CD4-positive, CD25-positive, alpha-beta regulatory T cell (primary cell): ENCODE measurements around the gene GPN1. TPM values are rescaled to one million over a fixed set of nuclear protein-coding genes. Genes with fewer than 3 reads are reported as not detected.
"Not testable (repeated sequence)": the region's sequence is repeated elsewhere in the genome, so short reads cannot be mapped to it uniquely, and the experiment has no call there.

ENCODE experiments used
- ATAC-seq, 2 donors: fragments of 150-1000 bp; cut with Tn5 transposase; one replicate each; pipeline ENCODE4 v1.10.0; 2021; ENCODE audit warnings: low read depth in 2 of 2, moderate number of reproducible peaks in 2 of 2, moderate library complexity in 1 of 2
- DNase-seq, 3 donors: peaks; one replicate each; pipeline versions ENCODE4 v3.0.0 to v3.0.0-alpha.2; 2012 to 2022; ENCODE audit warnings: mixed read lengths in 1 of 3
- H3K27ac ChIP-seq: one replicate; pipeline ENCODE4 v1.7.0; 2013; ENCODE audit warnings: mild to moderate bottlenecking, low read length; ENCODE audit not compliant: insufficient read depth, poor library complexity, severe bottlenecking
- H3K27me3 ChIP-seq: one replicate; pipeline ENCODE4 v1.7.0; 2013; ENCODE audit warnings: low read length; ENCODE audit not compliant: control insufficient read depth, insufficient read depth
- H3K36me3 ChIP-seq: one replicate; pipeline ENCODE4 v1.7.0; 2013; ENCODE audit warnings: mild to moderate bottlenecking, low read length, moderate library complexity; ENCODE audit not compliant: control insufficient read depth, insufficient read depth
- H3K4me1 ChIP-seq: 2 replicates; pipeline ENCODE4 v1.7.0; 2013; ENCODE audit warnings: mild to moderate bottlenecking, low read length; ENCODE audit not compliant: insufficient read depth, control insufficient read depth, poor library complexity, severe bottlenecking
- H3K4me3 ChIP-seq: one replicate; pipeline ENCODE4 v1.7.0; 2013; ENCODE audit warnings: low read depth, mild to moderate bottlenecking, low read length, moderate library complexity
- H3K9me3 ChIP-seq, 2 experiments: 1 replicate in 1 of 2; 2 replicates in 1 of 2; pipeline ENCODE4 v1.7.0; 2013; ENCODE audit warnings: low read length in 2 of 2, mild to moderate bottlenecking in 1 of 2, moderate library complexity in 1 of 2; ENCODE audit not compliant: control insufficient read depth in 2 of 2
- H3K27ac Mint-ChIP-seq, 3 donors: one replicate each; pipeline ENCODE4 v1.8.0; 2020 to 2022; ENCODE audit warnings: mild to moderate bottlenecking in 3 of 3, mixed read lengths in 3 of 3, moderate library complexity in 2 of 3
- H3K27me3 Mint-ChIP-seq: one replicate; pipeline ENCODE4 v1.8.0; 2022; ENCODE audit warnings: mild to moderate bottlenecking, mixed read lengths
- H3K36me3 Mint-ChIP-seq: one replicate; pipeline ENCODE4 v1.8.0; 2020; ENCODE audit warnings: mixed read lengths
- H3K4me1 Mint-ChIP-seq, 4 donors: one replicate each; pipeline ENCODE4 v1.8.0; 2020 to 2022; ENCODE audit warnings: mixed read lengths in 4 of 4, mild to moderate bottlenecking in 1 of 4
- H3K4me3 Mint-ChIP-seq, 4 donors: one replicate each; pipeline ENCODE4 v1.8.0; 2020 to 2022; ENCODE audit warnings: mild to moderate bottlenecking in 4 of 4, mixed read lengths in 4 of 4, moderate library complexity in 3 of 4
- H3K9me3 Mint-ChIP-seq, 7 donors: one replicate each; pipeline ENCODE4 v1.8.0; 2020 to 2022; ENCODE audit warnings: mixed read lengths in 7 of 7, mild to moderate bottlenecking in 3 of 7, moderate library complexity in 2 of 7
- polyA plus RNA-seq, 4 donors: library from polyadenylated mRNA; unstranded; fragments of 300-500 nt; fragmentation: Illumina TruSeq; gene quantifications; one replicate each; pipeline ENCODE4 v1.2.3, GENCODE V29; 2021
- total RNA-seq: library from RNA; stranded (reverse); gene quantifications from one replicate; pipeline ENCODE4 v1.2.3, GENCODE V29; 2022

Gene GPN1
- total and polyA plus RNA-seq, 5 donors from 2014 or later = 27.8 to 85.0 (median 74.9) TPM

GRCh38 chr2:27587025-27587424 lies 41.8 kb upstream of the GPN1 start:
- H3K4me1 ChIP-seq = peaks cover 50% of the 10 kb centered on the region
- Mint-ChIP-seq H3K27ac (peak overlapping the region in 1 of 3 donors; percentile 34), H3K4me3 (peak overlapping the region; percentile 50 to 98 (median 54)), H3K36me3 (peaks cover 39% of the 10 kb centered on the region), H3K4me1 (peaks cover 46 to 73% (median 63%) of the 10 kb centered on the region in 4 donors), H3K9me3 (peaks cover 3 to 15% (median 10%) of the 10 kb centered on the region in 7 donors), H3K27me3 (no peaks in the 10 kb centered on the region)
- H3K36me3 ChIP-seq = peaks cover 3% of the 10 kb centered on the region
- H3K27ac ChIP-seq = no peak overlapping the region
- ATAC-seq = no peak
- H3K27me3 ChIP-seq = no peaks in the 10 kb centered on the region
- no peak for DNase-seq
- H3K9me3 ChIP-seq = peaks cover 12 to 14% of the 10 kb centered on the region in 2 experiments
- H3K4me3 ChIP-seq = no peak overlapping the region

- no peak for DNase-seq
- Mint-ChIP-seq H3K36me3 (peaks cover 39% of the 10 kb centered on the region), H3K4me3 (peak overlapping the region in 2 of 4 donors; percentile 22 to 24), H3K27ac (peak overlapping the region in 1 of 3 donors; percentile 24), H3K9me3 (peaks cover 3 to 16% (median 11%) of the 10 kb centered on the region in 7 donors), H3K4me1 (peaks cover 43 to 62% (median 55%) of the 10 kb centered on the region in 4 donors), H3K27me3 (no peaks in the 10 kb centered on the region)
- no peaks in the 10 kb centered on the region for H3K27me3 ChIP-seq
- peaks cover 12 to 14% of the 10 kb centered on the region in 2 experiments for H3K9me3 ChIP-seq
- H3K27ac ChIP-seq = no peak overlapping the region
- no peak overlapping the region for H3K4me3 ChIP-seq
- peaks cover 41% of the 10 kb centered on the region for H3K4me1 ChIP-seq
- H3K36me3 ChIP-seq = peaks cover 4% of the 10 kb centered on the region
- no peak for ATAC-seq
These were observed 40.5 kb upstream of the GPN1 start for GRCh38 chr2:27588308-27588707.

- H3K9me3 Mint-ChIP-seq = peaks cover 3 to 41% (median 17%) of the 10 kb centered on the region in 7 donors
- peaks cover 24% of the 10 kb centered on the region in 2 experiments for H3K9me3 ChIP-seq
- peaks cover 16% of the 10 kb centered on the region for H3K36me3 ChIP-seq
- no peaks in the 10 kb centered on the region for H3K27me3 Mint-ChIP-seq
- H3K4me1 ChIP-seq = peaks cover 7% of the 10 kb centered on the region
- H3K4me3 Mint-ChIP-seq = no peak overlapping the region
- H3K4me3 ChIP-seq = no peak overlapping the region
- ATAC-seq (no peak), DNase-seq (no peak)
- H3K27ac Mint-ChIP-seq = peak overlapping the region in 1 of 3 donors; percentile 56
- H3K36me3 Mint-ChIP-seq = peaks cover 42% of the 10 kb centered on the region
- no peak overlapping the region for H3K27ac ChIP-seq
- peaks cover 30 to 42% (median 39%) of the 10 kb centered on the region in 4 donors for H3K4me1 Mint-ChIP-seq
- no peaks in the 10 kb centered on the region for H3K27me3 ChIP-seq
These were observed 37.1 kb upstream of the GPN1 start for GRCh38 chr2:27591745-27592144.

GRCh38 chr2:27593240-27593639 lies 35.6 kb upstream of the GPN1 start:
- H3K36me3 Mint-ChIP-seq = peaks cover 36% of the 10 kb centered on the region
- peaks cover 33 to 51% (median 42%) of the 10 kb centered on the region in 4 donors for H3K4me1 Mint-ChIP-seq
- peaks cover 3 to 41% (median 14%) of the 10 kb centered on the region in 7 donors for H3K9me3 Mint-ChIP-seq
- no peak for ATAC-seq
- Histone ChIP-seq H3K9me3 (peaks cover 24% of the 10 kb centered on the region in 2 experiments), H3K27ac (no peak overlapping the region), H3K27me3 (no peaks in the 10 kb centered on the region), H3K4me1 (no peaks in the 10 kb centered on the region), H3K4me3 (no peak overlapping the region), H3K36me3 (peaks cover 20% of the 10 kb centered on the region)
- no peaks in the 10 kb centered on the region for H3K27me3 Mint-ChIP-seq
- peak overlapping the region in 1 of 3 donors; percentile 46 for H3K27ac Mint-ChIP-seq
- H3K4me3 Mint-ChIP-seq = no peak overlapping the region
- DNase-seq = no peak

- not testable (repeated sequence) for H3K27me3 Mint-ChIP-seq
- peaks cover 37% of the 10 kb centered on the region for H3K36me3 Mint-ChIP-seq
These were observed 34.7 kb upstream of the GPN1 start for GRCh38 chr2:27594020-27594703.

DNA sequence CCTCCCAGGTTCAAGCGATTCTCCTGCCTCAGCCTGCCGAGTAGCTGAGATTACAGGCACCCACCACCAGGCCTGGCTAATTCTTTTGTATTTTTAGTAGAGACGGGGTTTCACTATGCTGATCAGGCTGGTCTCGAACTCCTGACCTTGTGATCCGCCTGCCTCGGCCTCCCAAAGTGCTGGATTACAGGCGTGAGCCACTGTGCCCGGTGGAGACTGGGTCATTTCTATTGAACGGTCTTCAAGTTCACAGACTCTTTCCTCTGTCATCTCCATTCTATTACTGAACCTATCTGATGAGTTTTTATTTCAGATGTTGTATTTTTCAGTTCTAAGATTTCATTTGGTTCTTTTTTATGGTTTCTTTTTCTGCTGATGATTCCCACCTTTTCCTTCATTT lies 33.4 kb upstream of the GPN1 start:
- H3K27ac Mint-ChIP-seq = peak overlapping the region in 2 of 3 donors; percentile 17 to 51
- peaks cover 31 to 47% (median 35%) of the 10 kb centered on the region in 4 donors for H3K4me1 Mint-ChIP-seq
- ATAC-seq, H3K4me3 ChIP-seq, H3K27ac ChIP-seq, H3K4me3 Mint-ChIP-seq, H3K27me3 ChIP-seq, DNase-seq, H3K27me3 Mint-ChIP-seq, H3K4me1 ChIP-seq: not testable (repeated sequence)
- peaks cover 35% of the 10 kb centered on the region for H3K36me3 Mint-ChIP-seq
- peaks cover 0 to 33% (median 8%) of the 10 kb centered on the region in 7 donors for H3K9me3 Mint-ChIP-seq
- Histone ChIP-seq H3K9me3 (peaks cover 14 to 19% of the 10 kb centered on the region in 2 experiments), H3K36me3 (peaks cover 32% of the 10 kb centered on the region)

More at GRCh38 chr2:27594020-27594703, 34.7 kb upstream of the GPN1 start:
- Mint-ChIP-seq H3K4me1 (peaks cover 31 to 44% (median 40%) of the 10 kb centered on the region in 4 donors), H3K4me3 (peak overlapping the region in 1 of 4 donors; percentile 50), H3K9me3 (peaks cover 2 to 41% (median 14%) of the 10 kb centered on the region in 7 donors)
- H3K27me3 ChIP-seq, H3K27ac ChIP-seq, DNase-seq, H3K4me1 ChIP-seq, H3K4me3 ChIP-seq, ATAC-seq, H3K27ac Mint-ChIP-seq: not testable (repeated sequence)
- Histone ChIP-seq H3K36me3 (peaks cover 23% of the 10 kb centered on the region), H3K9me3 (peaks cover 22 to 23% of the 10 kb centered on the region in 2 experiments)

GRCh38 chr2:27596627-27597026 lies 32.2 kb upstream of the GPN1 start:
- Histone ChIP-seq H3K27me3 (no peaks in the 10 kb centered on the region), H3K9me3 (peaks cover 9 to 12% of the 10 kb centered on the region in 2 experiments), H3K4me3 (no peak overlapping the region), H3K36me3 (peaks cover 44% of the 10 kb centered on the region), H3K4me1 (no peaks in the 10 kb centered on the region), H3K27ac (no peak overlapping the region)
- Mint-ChIP-seq H3K27me3 (no peaks in the 10 kb centered on the region), H3K36me3 (peaks cover 36% of the 10 kb centered on the region), H3K4me3 (peak overlapping the region in 1 of 4 donors; percentile 11), H3K27ac (peak overlapping the region; percentile 43 to 79 (median 78)), H3K9me3 (peaks cover 0 to 27% (median 7%) of the 10 kb centered on the region in 7 donors), H3K4me1 (peaks cover 32 to 45% (median 33%) of the 10 kb centered on the region in 4 donors)
- DNase-seq (no peak), ATAC-seq (no peak)
